Activated T-cell treated with anti-CD3 and anti-CD28 coated beads, Interleukin-2, amount 50 U/mL, for 72 hours (primary cell): Measurements from ENCODE around the gene ZNF335. TPM values are rescaled to one million over a fixed set of nuclear protein-coding genes. Genes with fewer than 3 reads are reported as not detected.

Experiments used
- total RNA-seq, 2 donors: library from RNA; stranded (reverse); gene quantifications; one replicate each; pipeline ENCODE4 v1.2.3, GENCODE V29; 2022

The ZNF335 gene
- total RNA-seq, 2 donors from 2014 or later: 28.4 to 29.8 TPM

Other genes starting within 250 kb of the ZNF335 start
- not detected for gene SPINT4, start 249.9 kb downstream of the ZNF335 start, total RNA-seq
- gene WFDC3, start 180.3 kb downstream of the ZNF335 start, total RNA-seq: under 1 TPM in 1 of 2 donors, not detected in 1; 0.67 TPM
- 10 to 100 TPM; 35.0 to 36.3 TPM for gene DNTTIP1, start 180.2 kb downstream of the ZNF335 start, total RNA-seq
- gene UBE2C, start 159.6 kb downstream of the ZNF335 start, total RNA-seq: 100 to 1,000 TPM; 171 to 197 TPM
- under 1 TPM in 1 of 2 donors, not detected in 1; 0.49 TPM for gene TNNC2, start 144.9 kb downstream of the ZNF335 start, total RNA-seq
- 1 to 10 TPM; 1.8 to 2.4 TPM for gene SNX21, start 138.4 kb downstream of the ZNF335 start, total RNA-seq
- 10 to 100 TPM; 27.9 to 34.3 TPM for gene ACOT8, start 114.8 kb downstream of the ZNF335 start, total RNA-seq
- 1 to 10 TPM; 6.5 to 6.7 TPM for gene ZSWIM3, start 114.6 kb downstream of the ZNF335 start, total RNA-seq
- gene ZSWIM1, start 91.0 kb downstream of the ZNF335 start, total RNA-seq: 10 to 100 TPM; 11.4 to 13.9 TPM
- gene SPATA25, start 84.6 kb downstream of the ZNF335 start, total RNA-seq: under 1 TPM; 0.46 to 0.90 TPM
- gene NEURL2, start 81.0 kb downstream of the ZNF335 start, total RNA-seq: 1 to 10 TPM; 2.1 to 3.2 TPM
- 10 to 100 TPM; 37.0 to 59.1 TPM for gene CTSA, start 80.9 kb downstream of the ZNF335 start, total RNA-seq
- 10 to 100 TPM in 1 of 2 donors, 1 to 10 TPM in 1; 8.9 to 18.0 TPM for gene PLTP, start 60.0 kb downstream of the ZNF335 start, total RNA-seq
- gene PCIF1, start 37.5 kb downstream of the ZNF335 start, total RNA-seq: 10 to 100 TPM; 38.7 to 42.0 TPM
- gene MMP9, start 36.7 kb upstream of the ZNF335 start, total RNA-seq: under 1 TPM in 1 of 2 donors, not detected in 1; 0.14 TPM
- gene SLC12A5, start 57.0 kb upstream of the ZNF335 start, total RNA-seq: 1 to 10 TPM; 1.2 to 3.2 TPM
- 10 to 100 TPM; 18.2 to 19.2 TPM for gene NCOA5, start 117.8 kb upstream of the ZNF335 start, total RNA-seq
- gene CD40, start 146.1 kb upstream of the ZNF335 start, total RNA-seq: 1 to 10 TPM; 3.6 to 4.2 TPM